ENCODE measurements around the gene NDUFS6. TPM values are rescaled to one million over a fixed set of nuclear protein-coding genes. Genes with fewer than 3 reads are reported as not detected.

Gene NDUFS6
- total RNA-seq, 2 experiments from 2014 or later: 20.8 to 31.7 TPM

GRCh38 chr5:1799110-1799601, 2.1 kb upstream of the NDUFS6 start:
- peak; percentile 34 for DNase-seq
- H3K4me3 Mint-ChIP-seq: peak overlapping the region; percentile 100
- CTCF ChIA-PET: interaction anchor here (0.8 kb wide), 1 partner anchor 154 kb away, joined by 3 read pairs; no protein-coding TSS in a partner anchor
- H3K36me3 Mint-ChIP-seq (ENCODE audit: low read depth): peaks cover 39% of the 10 kb centered on the region
- POLR2A ChIA-PET: no interaction called here
- peaks cover 59% of the 10 kb centered on the region for H3K4me1 Mint-ChIP-seq
- no peaks in the 10 kb centered on the region for H3K27me3 Mint-ChIP-seq
- no peaks in the 10 kb centered on the region for H3K9me3 Mint-ChIP-seq
- H3K27ac Mint-ChIP-seq: peak overlapping the region; percentile 85

- Mint-ChIP-seq H3K4me3 (peak within 1 kb of the TSS; percentile 100), H3K9me3 (no peaks in the 10 kb centered on the region), H3K27ac (peak within 1 kb of the TSS; percentile 99), H3K4me1 (peaks cover 58% of the 10 kb centered on the region), H3K27me3 (no peaks in the 10 kb centered on the region), H3K36me3 (ENCODE audit: low read depth) (peaks cover 45% of the 10 kb centered on the region)
- ChIA-PET CTCF (interaction anchor here (0.8 to 1.0 kb wide), 4 partner anchors 7 to 155 kb away, joined by 3 read pairs; no protein-coding TSS in a partner anchor), POLR2A (no interaction called here)
- DNase-seq: peak; percentile 93
Observed at GRCh38 chr5:1799602-1800471, 1.4 kb upstream of the NDUFS6 start, which contains the start of gene MRPL36. Gene MRPL36, minus strand, starts transcription at chr5:1799837. Its CDS starts 902 bp downstream, at chr5:1798935.

- ChIA-PET POLR2A (interaction anchor here (1.5 kb wide), 1 partner anchor 8 kb away, joined by 5 read pairs; no protein-coding TSS in a partner anchor), CTCF (interaction anchor here (0.8 to 1.0 kb wide), 3 partner anchors 8 to 49 kb away, joined by 3 read pairs; no protein-coding TSS in a partner anchor)
- H3K4me1 Mint-ChIP-seq: peaks cover 53% of the 10 kb centered on the region
- peak; percentile 44 for DNase-seq
- no peaks in the 10 kb centered on the region for H3K9me3 Mint-ChIP-seq
- H3K27me3 Mint-ChIP-seq: no peaks in the 10 kb centered on the region
- peak overlapping the region; percentile 99 for H3K27ac Mint-ChIP-seq
- H3K4me3 Mint-ChIP-seq: peak overlapping the region; percentile 100
- peaks cover 46% of the 10 kb centered on the region for H3K36me3 Mint-ChIP-seq (ENCODE audit: low read depth)
Observed at GRCh38 chr5:1800472-1801221, 560 bp upstream of the NDUFS6 start.

GRCh38 chr5:1801967-1802295, 724 bp downstream of the NDUFS6 start:
- CTCF ChIA-PET: interaction anchor here (1.0 to 2.0 kb wide), 2 partner anchors 9 to 38 kb away, joined by 3 to 7 read pairs; no protein-coding TSS in a partner anchor
- Mint-ChIP-seq H3K4me1 (peaks cover 50% of the 10 kb centered on the region), H3K36me3 (ENCODE audit: low read depth) (peaks cover 47% of the 10 kb centered on the region), H3K9me3 (no peaks in the 10 kb centered on the region), H3K4me3 (peak overlapping the region; percentile 100), H3K27ac (peak overlapping the region; percentile 99), H3K27me3 (no peaks in the 10 kb centered on the region)
- POLR2A ChIA-PET: interaction anchor here (0.7 to 1.5 kb wide), 2 partner anchors 9 to 37 kb away, joined by 3 to 5 read pairs; no protein-coding TSS in a partner anchor
- DNase-seq: no peak

GRCh38 chr5:1803192-1803591, 2.0 kb downstream of the NDUFS6 start:
- Mint-ChIP-seq H3K27me3 (no peaks in the 10 kb centered on the region), H3K4me3 (peak overlapping the region; percentile 5), H3K9me3 (no peaks in the 10 kb centered on the region), H3K27ac (no peak overlapping the region), H3K36me3 (ENCODE audit: low read depth) (peaks cover 44% of the 10 kb centered on the region), H3K4me1 (peaks cover 45% of the 10 kb centered on the region)
- ChIA-PET POLR2A (no interaction called here), CTCF (interaction anchor here (1.4 to 2.0 kb wide), 2 partner anchors 10 to 39 kb away, joined by 4 to 7 read pairs; no protein-coding TSS in a partner anchor)
- no peak for DNase-seq

- ChIA-PET POLR2A (no interaction called here), CTCF (interaction anchor here (0.6 kb wide), 1 partner anchor 871 kb away, joined by 4 read pairs; no protein-coding TSS in a partner anchor)
- Mint-ChIP-seq H3K27me3 (no peaks in the 10 kb centered on the region), H3K27ac (no peak overlapping the region), H3K4me1 (peaks cover 37% of the 10 kb centered on the region), H3K36me3 (ENCODE audit: low read depth) (peaks cover 40% of the 10 kb centered on the region), H3K4me3 (no peak overlapping the region), H3K9me3 (no peaks in the 10 kb centered on the region)
- DNase-seq: no peak
Observed at GRCh38 chr5:1804001-1804690, 2.9 kb downstream of the NDUFS6 start.

- ChIA-PET CTCF (no interaction called here), POLR2A (no interaction called here)
- Mint-ChIP-seq H3K4me1 (peaks cover 36% of the 10 kb centered on the region), H3K4me3 (no peak overlapping the region), H3K27ac (no peak overlapping the region), H3K9me3 (no peaks in the 10 kb centered on the region), H3K36me3 (ENCODE audit: low read depth) (peaks cover 38% of the 10 kb centered on the region), H3K27me3 (no peaks in the 10 kb centered on the region)
- DNase-seq: no peak
Observed at GRCh38 chr5:1805326-1805725, 4.1 kb downstream of the NDUFS6 start.

GRCh38 chr5:1805736-1806135, 4.5 kb downstream of the NDUFS6 start:
- Mint-ChIP-seq H3K4me3 (no peak overlapping the region), H3K9me3 (no peaks in the 10 kb centered on the region), H3K27ac (no peak overlapping the region), H3K4me1 (peaks cover 34% of the 10 kb centered on the region), H3K36me3 (ENCODE audit: low read depth) (peaks cover 38% of the 10 kb centered on the region), H3K27me3 (no peaks in the 10 kb centered on the region)
- ChIA-PET POLR2A (no interaction called here), CTCF (no interaction called here)
- DNase-seq: no peak

- peaks cover 38% of the 10 kb centered on the region for H3K36me3 Mint-ChIP-seq (ENCODE audit: low read depth)
- H3K9me3 Mint-ChIP-seq: no peaks in the 10 kb centered on the region
- no peak overlapping the region for H3K4me3 Mint-ChIP-seq
- ChIA-PET CTCF (no interaction called here), POLR2A (no interaction called here)
- no peaks in the 10 kb centered on the region for H3K27me3 Mint-ChIP-seq
- peaks cover 34% of the 10 kb centered on the region for H3K4me1 Mint-ChIP-seq
- DNase-seq: no peak
- H3K27ac Mint-ChIP-seq: no peak overlapping the region
Observed at GRCh38 chr5:1806199-1806598, 5.0 kb downstream of the NDUFS6 start.

GRCh38 chr5:1806974-1807373, 5.8 kb downstream of the NDUFS6 start:
- H3K36me3 Mint-ChIP-seq (ENCODE audit: low read depth): peaks cover 41% of the 10 kb centered on the region
- no peak overlapping the region for H3K4me3 Mint-ChIP-seq
- no peak overlapping the region for H3K27ac Mint-ChIP-seq
- ChIA-PET CTCF (no interaction called here), POLR2A (no interaction called here)
- peaks cover 32% of the 10 kb centered on the region for H3K4me1 Mint-ChIP-seq
- H3K9me3 Mint-ChIP-seq: no peaks in the 10 kb centered on the region
- H3K27me3 Mint-ChIP-seq: no peaks in the 10 kb centered on the region
- no peak for DNase-seq

GRCh38 chr5:1807451-1808185, 6.4 kb downstream of the NDUFS6 start:
- no peak overlapping the region for H3K27ac Mint-ChIP-seq

GRCh38 chr5:1808439-1808838, 7.2 kb downstream of the NDUFS6 start:
- Mint-ChIP-seq H3K4me3 (no peak overlapping the region), H3K27me3 (no peaks in the 10 kb centered on the region), H3K36me3 (ENCODE audit: low read depth) (peaks cover 34% of the 10 kb centered on the region), H3K9me3 (no peaks in the 10 kb centered on the region), H3K4me1 (peaks cover 20% of the 10 kb centered on the region), H3K27ac (no peak overlapping the region)
- CTCF ChIA-PET: interaction anchor here (0.7 kb wide), 1 partner anchor 15 kb away, joined by 3 read pairs; no protein-coding TSS in a partner anchor
- POLR2A ChIA-PET: no interaction called here
- DNase-seq: no peak

More at GRCh38 chr5:1807451-1808185, 6.4 kb downstream of the NDUFS6 start:
- DNase-seq: no peak
- ChIA-PET POLR2A (no interaction called here), CTCF (no interaction called here)
- Mint-ChIP-seq H3K27me3 (no peaks in the 10 kb centered on the region), H3K9me3 (no peaks in the 10 kb centered on the region), H3K36me3 (ENCODE audit: low read depth) (peaks cover 41% of the 10 kb centered on the region), H3K4me3 (no peak overlapping the region), H3K4me1 (peaks cover 28% of the 10 kb centered on the region)
